SK-N-SH (cell line): ENCODE measurements around the gene ADCK1. TPM values are rescaled to one million over a fixed set of nuclear protein-coding genes. Genes with fewer than 3 reads are reported as not detected.

Experiments used
- CTCF ChIA-PET: fragments of 300-600, 350-600 bp; formaldehyde crosslinking; extraction: SDS; loops from one replicate; lab custom pipeline; 2021; lab: Yijun Ruan, JAX
- POLR2A ChIA-PET: fragments of 350-600 bp; sonication (Branson Sonifier 250); formaldehyde crosslinking; extraction: SDS; loops from one replicate; lab custom pipeline; 2020; ENCODE audit warnings: antibody characterized with exemption, inconsistent platforms; lab: Yijun Ruan, JAX
- DNase-seq: peaks from one replicate; pipeline ENCODE4 v3.0.0; 2012
- H2AFZ ChIP-seq: fragments of 200-600 bp; sonication (generic); 2 replicates; pipeline ENCODE4 v1.8.1; 2016; ENCODE audit warnings: antibody characterized with exemption, mild to moderate bottlenecking, low read depth
- H3F3A ChIP-seq: fragments of 200-600 bp; sonication (generic); replicated peaks from 2 replicates; pipeline ENCODE3; 2016; ENCODE audit warnings: antibody characterized with exemption, mild to moderate bottlenecking; ENCODE audit not compliant: insufficient read depth
- H3K27ac ChIP-seq, 2 experiments: fragments of 200-500 bp in 1 of 2; fragments of 200-600 bp in 1 of 2; sonication (Bioruptor generic) in 1 of 2; sonication (generic), shearing (Covaris generic) in 1 of 2; 2 replicates each; pipeline versions ENCODE4 v1.5.1 to v1.6.1; 2014 to 2016; ENCODE audit warnings: low read depth in 2 of 2, inconsistent platforms in 1 of 2, low read length in 1 of 2, mild to moderate bottlenecking in 1 of 2, mixed read lengths in 1 of 2
- H3K27me3 ChIP-seq: fragments of 200-600 bp; sonication (generic), shearing (Covaris generic); 2 replicates; pipeline ENCODE4 v1.6.1; 2016; ENCODE audit warnings: mixed run types; ENCODE audit not compliant: insufficient read depth
- H3K36me3 ChIP-seq, 2 experiments: fragments of 200-500 bp in 1 of 2; fragments of 200-600 bp in 1 of 2; sonication (Bioruptor generic) in 1 of 2; sonication (generic) in 1 of 2; replicated peaks in 1 of 2; 2 replicates each; pipeline versions ENCODE3 to v1.5.1; 2014 to 2016; ENCODE audit warnings: low read length in 1 of 2, mild to moderate bottlenecking in 1 of 2; ENCODE audit not compliant: insufficient read depth in 2 of 2, control insufficient read depth in 1 of 2
- H3K4me1 ChIP-seq, 2 experiments: fragments of 200-500 bp in 1 of 2; fragments of 200-600 bp in 1 of 2; sonication (Bioruptor generic) in 1 of 2; sonication (generic), shearing (Covaris generic) in 1 of 2; 2 replicates each; pipeline versions ENCODE4 v1.5.1 to v1.6.1; 2014 to 2016; ENCODE audit warnings: low read depth in 1 of 2, low read length in 1 of 2, mixed run types in 1 of 2; ENCODE audit not compliant: insufficient read depth in 2 of 2, control insufficient read depth in 1 of 2
- H3K4me2 ChIP-seq: fragments of 200-600 bp; sonication (generic), shearing (Covaris generic); 2 replicates; pipeline ENCODE4 v1.6.1; 2017; ENCODE audit warnings: mixed run types
- H3K4me3 ChIP-seq, 2 experiments: fragments of 200-500 bp in 1 of 2; fragments of 200-600 bp in 1 of 2; sonication (Bioruptor generic) in 1 of 2; sonication (generic), shearing (Covaris generic) in 1 of 2; 2 replicates each; pipeline versions ENCODE4 v1.5.1 to v1.8.1; 2014 to 2016; ENCODE audit warnings: low read depth in 2 of 2, inconsistent platforms in 1 of 2, low read length in 1 of 2, mild to moderate bottlenecking in 1 of 2, mixed read lengths in 1 of 2, moderate library complexity in 1 of 2
- H3K79me2 ChIP-seq: fragments of 200-600 bp; sonication (generic); 2 replicates; pipeline ENCODE4 v1.8.1; 2017; ENCODE audit warnings: mild to moderate bottlenecking; ENCODE audit not compliant: insufficient read depth
- H3K9ac ChIP-seq: fragments of 200-600 bp; sonication (generic); 2 replicates; pipeline ENCODE4 v1.6.1; 2017; ENCODE audit warnings: mixed run types
- H3K9me2 ChIP-seq: fragments of 200-600 bp; sonication (generic); 2 replicates; pipeline ENCODE4 v1.6.1; 2017; ENCODE audit warnings: mixed run types
- H3K9me3 ChIP-seq: fragments of 200-600 bp; sonication (generic); 2 replicates; pipeline ENCODE4 v1.6.1; 2017; ENCODE audit warnings: mixed run types, mild to moderate bottlenecking, moderate library complexity
- H4K20me1 ChIP-seq: fragments of 200-600 bp; sonication (generic); 2 replicates; pipeline ENCODE4 v1.6.1; 2017; ENCODE audit warnings: mild to moderate bottlenecking, mixed run types; ENCODE audit not compliant: insufficient read depth
- ELF1 ChIP-seq: IDR thresholded peaks from 2 replicates; pipeline ENCODE4 v1.4.0; 2012
- EP300 ChIP-seq, 2 experiments: IDR thresholded peaks; 2 replicates each; pipeline versions ENCODE4 v1.4.0 to v1.6.1; 2012; ENCODE audit warnings: borderline replicate concordance in 1 of 2, low read depth in 1 of 2, low read length in 1 of 2
- FOXJ3 ChIP-seq: sonication (generic); formaldehyde crosslinking; IDR thresholded peaks from 2 replicates; pipeline ENCODE4 v1.5.1; 2020; ENCODE audit warnings: mild to moderate bottlenecking, missing genetic modification reagents
- GATA2 ChIP-seq: sonication (generic); formaldehyde crosslinking; IDR thresholded peaks from 2 replicates; pipeline ENCODE4 v1.5.0; 2020; ENCODE audit warnings: mild to moderate bottlenecking, missing genetic modification reagents
- IRF3 ChIP-seq: fragments of 150-350 bp; IDR thresholded peaks from 2 replicates; pipeline ENCODE4 v1.6.1; 2016; ENCODE audit warnings: mild to moderate bottlenecking, low read depth, low read length
- MAX ChIP-seq: IDR thresholded peaks from 2 replicates; pipeline ENCODE4 v1.4.0; 2012; ENCODE audit warnings: low read depth
- RAD21 ChIP-seq: IDR thresholded peaks from 2 replicates; pipeline ENCODE4 v1.6.1; 2012; ENCODE audit warnings: mild to moderate bottlenecking, low read length
- REST ChIP-seq: IDR thresholded peaks from 2 replicates; pipeline ENCODE4 v1.6.1; 2012; ENCODE audit warnings: mild to moderate bottlenecking, low read depth, low read length, moderate library complexity
- RXRA ChIP-seq: IDR thresholded peaks from 2 replicates; pipeline ENCODE4 v1.4.0; 2012; ENCODE audit warnings: low read depth, mild to moderate bottlenecking, borderline replicate concordance
- SIN3A ChIP-seq: IDR thresholded peaks from 2 replicates; pipeline ENCODE4 v1.6.1; 2012; ENCODE audit warnings: low read depth, mild to moderate bottlenecking, low read length, moderate library complexity, borderline replicate concordance
- SMC3 ChIP-seq: IDR thresholded peaks from 2 replicates; pipeline ENCODE4 v1.6.1; 2012; ENCODE audit warnings: low read depth, low read length, improper control_type of control experiment
- TCF12 ChIP-seq: IDR thresholded peaks from 2 replicates; pipeline ENCODE4 v1.4.0; 2012
- USF1 ChIP-seq: IDR thresholded peaks from 2 replicates; pipeline ENCODE4 v1.4.0; 2012; ENCODE audit warnings: low read depth, borderline replicate concordance
- USF2 ChIP-seq: fragments of 150-350 bp; IDR thresholded peaks from 2 replicates; pipeline ENCODE4 v1.6.1; 2017; ENCODE audit warnings: antibody characterized with exemption, low read length, low read depth, borderline replicate concordance
- WGBS: methylation state at CpG from one replicate; pipeline ENCODE4 v1.1.6; 2017; ENCODE audit warnings: low lambda C conversion rate; 5-methylcytosine and 5-hydroxymethylcytosine counted together
- polyA plus RNA-seq, 3 experiments: library from polyadenylated mRNA; depleted of rRNA; stranded (reverse); fragments of >200 nt; gene quantifications; 2 replicates each; pipeline ENCODE4 v1.2.3, GENCODE V29; 2012

Gene ADCK1
- polyA plus RNA-seq, 1 of the 3 experiments (the other 2 are of a cell fraction), result 11.4 TPM

GRCh38 chr14:77912754-77913556, 113.0 kb downstream of the ADCK1 start:
- WGBS, result 67% methylated on average over 5 of the region's 10 CpGs
- peaks cover 0 to 8% of the 10 kb centered on the region in 2 experiments; a peak in 1 of 4 replicates for H3K4me1 ChIP-seq
- TF ChIP-seq IRF3, result no peak
- TF ChIP-seq RAD21, result no peak
- no peak for TF ChIP-seq USF2
- ChIA-PET CTCF (interaction anchor here (1.1 kb wide), 1 partner anchor 15 kb away, joined by 3 read pairs; no protein-coding TSS in a partner anchor), POLR2A (no interaction called here)
- H4K20me1 ChIP-seq, result no peaks in the 10 kb centered on the region
- no peak overlapping the region for H3K4me2 ChIP-seq
- no peak overlapping the region for H3K9ac ChIP-seq
- no peak for DNase-seq
- no peak overlapping the region for H2AFZ ChIP-seq
- H3K27me3 ChIP-seq, result no peaks in the 10 kb centered on the region
- H3K79me2 ChIP-seq, result no peaks in the 10 kb centered on the region
- H3K9me2 ChIP-seq, result no peaks in the 10 kb centered on the region
- no peaks in the 10 kb centered on the region for H3K9me3 ChIP-seq
- no peaks in the 10 kb centered on the region for H3F3A ChIP-seq
- no peak overlapping the region for H3K4me3 ChIP-seq
- no peak overlapping the region for H3K27ac ChIP-seq
- no peaks in the 10 kb centered on the region for H3K36me3 ChIP-seq

GRCh38 chr14:77914073-77914721, 114.3 kb downstream of the ADCK1 start:
- H3K79me2 ChIP-seq, result no peaks in the 10 kb centered on the region
- no peaks in the 10 kb centered on the region for H3F3A ChIP-seq
- H3K27me3 ChIP-seq, result no peaks in the 10 kb centered on the region
- no peak overlapping the region for H3K9ac ChIP-seq
- H3K4me3 ChIP-seq, result no peak overlapping the region
- H3K9me3 ChIP-seq, result no peaks in the 10 kb centered on the region
- ChIA-PET POLR2A (interaction anchor here (0.6 kb wide), 1 partner anchor 562 kb away, joined by 3 read pairs; no protein-coding TSS in a partner anchor), CTCF (interaction anchor here (1.1 kb wide), 2 partner anchors 13 to 29 kb away, joined by 3 read pairs; no protein-coding TSS in a partner anchor)
- no peak overlapping the region for H3K27ac ChIP-seq
- no peaks in the 10 kb centered on the region for H3K36me3 ChIP-seq
- no peak overlapping the region for H2AFZ ChIP-seq
- no peaks in the 10 kb centered on the region for H4K20me1 ChIP-seq
- TF ChIP-seq SMC3, result no peak
- TF ChIP-seq USF1, result no peak
- no peak for TF ChIP-seq EP300 (IDR thresholded peaks at IDR 0.05; ENCODE audit: borderline replicate concordance in 1 of 2, low read depth in 1 of 2, low read length in 1 of 2)
- no peak for TF ChIP-seq REST
- no peak for TF ChIP-seq RXRA
- TF ChIP-seq ELF1, result no peak
- no peak for TF ChIP-seq TCF12
- TF ChIP-seq FOXJ3 (CRISPR knock-in tag), result no peak
- TF ChIP-seq GATA2, result no peak
- no peak for TF ChIP-seq MAX
- no peak for TF ChIP-seq SIN3A
- H3K4me2 ChIP-seq, result no peak overlapping the region
- no peak for DNase-seq
- WGBS, result 81% methylated on average over 4 of the region's 4 CpGs
- peaks cover 0 to 12% of the 10 kb centered on the region in 2 experiments; a peak in 1 of 4 replicates for H3K4me1 ChIP-seq
- no peaks in the 10 kb centered on the region for H3K9me2 ChIP-seq
